ENCODE data around the gene KRTAP13-1.

DNA sequence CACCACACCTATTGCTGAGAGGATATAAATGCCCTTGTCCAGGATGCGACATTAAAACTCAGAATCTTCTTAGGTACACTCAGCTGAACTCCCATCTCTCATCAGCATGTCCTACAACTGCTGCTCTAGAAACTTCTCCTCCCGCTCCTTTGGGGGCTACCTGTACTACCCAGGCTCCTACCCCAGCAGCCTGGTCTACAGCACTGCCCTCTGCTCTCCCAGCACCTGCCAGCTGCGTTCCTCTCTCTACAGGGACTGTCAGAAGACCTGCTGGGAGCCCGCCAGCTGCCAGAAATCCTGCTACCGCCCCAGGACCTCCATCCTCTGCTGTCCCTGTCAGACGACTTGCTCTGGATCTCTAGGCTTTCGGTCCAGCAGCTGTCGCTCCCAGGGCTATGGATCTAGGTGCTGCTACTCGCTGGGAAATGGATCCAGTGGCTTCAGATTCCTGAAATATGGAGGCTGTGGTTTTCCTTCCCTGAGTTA, 34.4 kb downstream of the KRTAP13-1 start, which contains the start of gene KRTAP13-4:
- TF ChIP-seq, protein P1, sequence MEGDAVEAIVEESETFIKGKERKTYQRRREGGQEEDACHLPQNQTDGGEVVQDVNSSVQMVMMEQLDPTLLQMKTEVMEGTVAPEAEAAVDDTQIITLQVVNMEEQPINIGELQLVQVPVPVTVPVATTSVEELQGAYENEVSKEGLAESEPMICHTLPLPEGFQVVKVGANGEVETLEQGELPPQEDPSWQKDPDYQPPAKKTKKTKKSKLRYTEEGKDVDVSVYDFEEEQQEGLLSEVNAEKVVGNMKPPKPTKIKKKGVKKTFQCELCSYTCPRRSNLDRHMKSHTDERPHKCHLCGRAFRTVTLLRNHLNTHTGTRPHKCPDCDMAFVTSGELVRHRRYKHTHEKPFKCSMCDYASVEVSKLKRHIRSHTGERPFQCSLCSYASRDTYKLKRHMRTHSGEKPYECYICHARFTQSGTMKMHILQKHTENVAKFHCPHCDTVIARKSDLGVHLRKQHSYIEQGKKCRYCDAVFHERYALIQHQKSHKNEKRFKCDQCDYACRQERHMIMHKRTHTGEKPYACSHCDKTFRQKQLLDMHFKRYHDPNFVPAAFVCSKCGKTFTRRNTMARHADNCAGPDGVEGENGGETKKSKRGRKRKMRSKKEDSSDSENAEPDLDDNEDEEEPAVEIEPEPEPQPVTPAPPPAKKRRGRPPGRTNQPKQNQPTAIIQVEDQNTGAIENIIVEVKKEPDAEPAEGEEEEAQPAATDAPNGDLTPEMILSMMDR (IDR thresholded peaks at IDR 0.05; ENCODE audit: insufficient read depth, low read depth, low read length), result no peak
- TF ChIP-seq EZH2 (IDR thresholded peaks at IDR 0.05; ENCODE audit: insufficient read depth, low read length), result no peak

All from astrocyte (in vitro differentiated cells and primary cell).